ENCODE measurements around the gene LILRA2.
"Not testable (repeated sequence)": the region's sequence is repeated elsewhere in the genome, so short reads cannot be mapped to it uniquely, and the experiment has no call there.

The LILRA2 gene

GRCh38 chr19:54573330-54573872 lies at the start of gene LILRA2:
Gene LILRA2 (plus strand): TSS chr19:54573790. CDS start chr19:54573879, 89 bp downstream.
- no peak for DNase-seq

- no peak for DNase-seq
Observed at GRCh38 chr19:54525636-54526035, 48.0 kb upstream of the LILRA2 start.

GRCh38 chr19:54526972-54527371 lies 46.6 kb upstream of the LILRA2 start:
- DNase-seq, result no peak

GRCh38 chr19:54530866-54531265 lies 42.7 kb upstream of the LILRA2 start:
- no peak for DNase-seq

GRCh38 chr19:54532528-54532927 lies 41.1 kb upstream of the LILRA2 start:
- DNase-seq, result no peak

GRCh38 chr19:54533476-54533875 lies 40.1 kb upstream of the LILRA2 start:
- DNase-seq, result no peak

GRCh38 chr19:54534156-54534555 lies 39.4 kb upstream of the LILRA2 start:
- DNase-seq, result no peak

GRCh38 chr19:54535601-54536000 lies 38.0 kb upstream of the LILRA2 start:
- DNase-seq, result no peak

GRCh38 chr19:54536956-54537355 lies 36.6 kb upstream of the LILRA2 start:
- DNase-seq, result no peak

- DNase-seq, result no peak
Observed at GRCh38 chr19:54541712-54542111, 31.9 kb upstream of the LILRA2 start.

- DNase-seq, result no peak
Observed at GRCh38 chr19:54548806-54549205, 24.8 kb upstream of the LILRA2 start.

- no peak for DNase-seq
Observed at GRCh38 chr19:54549224-54549623, 24.4 kb upstream of the LILRA2 start.

GRCh38 chr19:54551293-54551692 lies 22.3 kb upstream of the LILRA2 start:
- DNase-seq, result no peak

GRCh38 chr19:54551950-54552912 lies 21.4 kb upstream of the LILRA2 start:
- no peak for DNase-seq

GRCh38 chr19:54552913-54553310 lies 20.7 kb upstream of the LILRA2 start:
- no peak for DNase-seq

- DNase-seq, result no peak
Observed at GRCh38 chr19:54554006-54554405, 19.6 kb upstream of the LILRA2 start.

GRCh38 chr19:54554896-54555295 lies 18.7 kb upstream of the LILRA2 start:
- no peak for DNase-seq

- no peak for DNase-seq
Observed at GRCh38 chr19:54556194-54556593, 17.4 kb upstream of the LILRA2 start.

- DNase-seq, result no peak
Observed at GRCh38 chr19:54558339-54558738, 15.3 kb upstream of the LILRA2 start.

- no peak for DNase-seq
Observed at GRCh38 chr19:54560881-54561385, 12.7 kb upstream of the LILRA2 start.

- no peak for DNase-seq
Observed at GRCh38 chr19:54561840-54562239, 11.8 kb upstream of the LILRA2 start.

GRCh38 chr19:54563206-54563605 lies 10.4 kb upstream of the LILRA2 start:
- DNase-seq, result not testable (repeated sequence)

GRCh38 chr19:54570316-54570715 lies 3.3 kb upstream of the LILRA2 start:
- DNase-seq, result no peak
